HG02981 (cell line): ENCODE measurements around the gene CFAP221.

Experiments used
- ATAC-seq: cut with Tn5 transposase; IDR thresholded peaks from one replicate; pipeline ENCODE4 v1.9.1; 2021; ENCODE audit warnings: mild to moderate bottlenecking, moderate library complexity; ENCODE audit not compliant: unreplicated experiment

CFAP221 gene

GRCh38 chr2:119678021-119678656 is 133.9 kb downstream of the CFAP221 start:
- no peak for ATAC-seq

DNA sequence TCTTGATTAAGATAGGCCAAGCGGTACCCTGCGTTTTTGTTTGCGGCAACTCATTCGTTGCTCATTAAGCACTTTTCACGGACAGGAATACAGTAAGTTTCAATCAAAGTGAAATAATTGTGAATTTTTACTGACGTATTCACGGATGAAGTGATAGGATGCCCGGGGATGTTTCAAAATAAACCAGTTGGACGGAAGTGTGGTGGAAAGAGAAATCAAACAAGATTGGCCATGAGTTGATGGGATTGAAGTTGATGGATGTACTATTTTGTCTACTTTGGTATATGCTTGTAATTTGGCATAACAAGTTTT is 135.2 kb downstream of the CFAP221 start:
- no peak for ATAC-seq

- no peak for ATAC-seq
Observed at GRCh38 chr2:119679846-119680245, 135.6 kb downstream of the CFAP221 start.

GRCh38 chr2:119680457-119681202 is 136.4 kb downstream of the CFAP221 start:
- ATAC-seq = no peak

- ATAC-seq = no peak
Observed at GRCh38 chr2:119681203-119681867, 137.1 kb downstream of the CFAP221 start.

GRCh38 chr2:119681868-119682220 is 137.6 kb downstream of the CFAP221 start:
- no peak for ATAC-seq

DNA sequence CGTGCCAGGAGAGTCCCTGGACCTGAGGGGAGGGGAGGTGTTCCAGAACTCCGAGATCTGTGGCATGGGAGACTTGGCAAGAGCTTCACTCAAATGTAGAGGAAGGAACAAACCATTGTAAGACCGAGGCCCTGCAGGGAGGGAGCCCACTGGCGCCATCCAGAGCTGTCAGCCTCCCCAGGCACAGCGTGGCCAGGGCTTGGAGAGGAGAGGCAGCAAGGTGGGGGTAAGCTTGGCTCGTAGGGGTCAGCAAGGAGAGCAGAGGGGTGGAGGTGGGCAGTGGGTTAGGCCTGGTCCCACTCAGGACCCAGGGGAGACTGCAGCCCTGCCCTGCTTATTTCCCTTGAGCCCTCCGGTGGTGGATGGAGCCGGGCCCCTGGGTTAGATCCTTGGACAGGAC is 138.3 kb downstream of the CFAP221 start:
- no peak for ATAC-seq

DNA sequence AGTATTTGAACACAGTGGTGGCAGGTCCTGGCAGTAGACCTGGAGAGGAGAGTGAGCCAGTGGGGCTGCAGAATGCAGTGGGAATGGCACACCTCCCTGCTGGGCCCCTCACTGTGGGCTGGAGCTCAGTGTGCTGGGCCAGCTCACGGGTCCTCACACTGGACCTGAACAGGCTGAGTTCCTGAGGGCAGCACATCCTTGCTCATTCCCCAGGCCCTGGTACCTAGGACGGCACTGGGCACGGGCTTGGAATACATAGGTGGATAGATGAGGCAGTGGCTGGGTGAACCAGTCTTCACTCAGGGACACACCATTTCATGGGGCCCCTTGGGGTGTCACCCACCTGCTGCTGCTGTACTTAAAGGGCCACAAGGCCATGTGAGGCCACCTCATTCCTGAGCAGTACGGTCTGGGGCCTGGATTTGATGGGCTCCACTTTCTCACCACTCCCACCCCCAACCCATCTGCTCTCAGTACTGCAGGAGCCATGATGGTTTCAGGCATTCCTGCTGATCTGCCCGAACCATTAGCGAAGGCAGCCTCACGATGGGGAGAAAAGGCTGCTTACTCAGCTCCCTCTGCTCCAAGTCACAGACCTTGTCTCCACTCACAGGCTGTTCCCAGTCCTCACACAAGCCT is 138.9 kb downstream of the CFAP221 start:
- ATAC-seq = no peak

DNA sequence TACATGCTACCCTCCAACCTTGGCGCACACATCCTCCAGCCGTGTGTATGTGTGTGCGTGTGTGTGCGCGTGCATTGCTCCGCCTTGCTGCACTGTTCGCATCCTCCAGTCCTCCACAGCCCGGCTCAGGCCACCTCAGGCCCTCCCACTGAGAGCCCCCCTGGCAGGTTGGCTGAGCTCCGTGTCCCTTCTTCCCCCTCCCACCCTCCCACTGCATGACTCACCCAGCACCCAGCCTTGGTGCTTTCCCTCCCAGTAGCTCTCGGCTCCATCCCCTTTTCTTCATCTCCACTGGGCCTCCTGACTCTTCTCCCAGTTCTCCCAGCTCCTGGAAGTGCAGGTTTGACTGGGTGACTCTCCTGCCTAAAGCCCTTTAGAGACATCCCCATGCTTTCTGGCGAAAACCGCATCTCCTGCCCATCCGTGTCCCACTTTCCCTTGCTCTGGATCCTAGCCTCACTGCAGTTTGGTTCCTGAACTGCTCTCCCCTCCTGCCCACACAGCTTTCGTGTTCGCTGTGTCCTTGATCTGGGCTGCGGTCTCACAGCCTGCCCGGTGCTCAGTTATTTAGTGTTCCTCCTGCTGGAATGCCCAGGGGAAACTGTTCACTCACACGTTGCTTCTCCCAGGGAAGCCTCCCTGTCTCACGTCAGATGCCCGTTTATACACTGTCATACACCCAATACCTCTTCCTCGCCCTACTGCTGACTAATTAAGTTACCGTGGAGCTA is 139.6 kb downstream of the CFAP221 start:
- no peak for ATAC-seq

DNA sequence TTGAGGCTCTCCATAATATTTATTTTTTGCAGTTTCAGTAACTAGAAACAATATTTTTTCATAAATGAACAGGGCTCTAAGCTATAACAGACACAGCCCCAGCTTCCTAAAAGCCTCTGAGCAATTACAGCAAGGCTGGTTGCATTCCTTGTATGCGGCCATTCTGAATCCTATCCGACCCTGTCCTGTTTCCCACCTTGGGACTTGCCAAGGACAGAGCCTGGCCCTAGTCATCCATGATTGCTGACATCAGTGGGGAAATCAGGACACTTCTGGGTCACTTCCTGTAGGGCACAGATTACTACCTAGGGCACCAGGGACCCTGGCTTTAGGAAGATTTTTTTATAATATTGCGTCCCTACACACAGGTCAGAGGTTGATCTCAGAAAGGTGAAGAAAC is 140.3 kb downstream of the CFAP221 start:
- no peak for ATAC-seq

GRCh38 chr2:119688616-119689015 is 144.4 kb downstream of the CFAP221 start:
- ATAC-seq = no peak

DNA sequence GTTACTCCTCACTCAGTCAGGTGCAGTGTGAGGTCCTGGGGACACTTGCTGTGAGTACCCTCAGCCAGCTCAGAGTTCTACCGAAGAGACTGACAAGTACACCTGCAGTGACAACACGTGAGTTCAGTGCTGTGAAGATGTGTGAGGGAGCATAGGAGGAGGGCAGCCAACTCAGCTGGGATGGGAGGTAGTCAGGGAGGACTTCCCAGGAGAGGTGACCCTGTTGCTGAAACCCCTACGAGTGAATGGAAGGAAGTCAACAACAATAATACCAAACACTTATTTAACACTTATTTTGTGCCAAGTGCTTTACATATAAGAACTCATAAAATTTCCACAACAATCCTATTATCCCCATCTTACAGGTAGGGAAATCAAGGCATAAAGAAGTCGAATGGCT is 145.0 kb downstream of the CFAP221 start:
- ATAC-seq = no peak

DNA sequence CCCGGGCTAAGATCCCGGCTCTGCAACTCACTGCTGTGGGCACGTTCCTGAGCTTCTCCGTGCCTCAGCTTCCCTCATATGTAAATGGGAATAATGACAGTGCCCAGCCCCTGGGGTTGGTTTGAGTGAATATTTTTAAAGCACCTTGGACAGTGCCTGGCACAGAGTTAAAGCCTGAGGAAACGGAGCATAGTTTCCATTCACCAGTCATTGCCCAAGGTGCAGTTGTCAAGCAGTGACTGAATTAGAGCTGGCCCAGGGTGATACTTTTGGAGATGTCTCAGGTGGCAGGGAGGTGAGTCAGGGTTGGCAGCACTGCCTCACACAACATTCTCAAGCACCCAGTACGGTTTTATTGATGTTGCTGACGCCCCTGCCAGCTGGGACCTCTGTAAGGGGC is 146.9 kb downstream of the CFAP221 start:
- no peak for ATAC-seq

DNA sequence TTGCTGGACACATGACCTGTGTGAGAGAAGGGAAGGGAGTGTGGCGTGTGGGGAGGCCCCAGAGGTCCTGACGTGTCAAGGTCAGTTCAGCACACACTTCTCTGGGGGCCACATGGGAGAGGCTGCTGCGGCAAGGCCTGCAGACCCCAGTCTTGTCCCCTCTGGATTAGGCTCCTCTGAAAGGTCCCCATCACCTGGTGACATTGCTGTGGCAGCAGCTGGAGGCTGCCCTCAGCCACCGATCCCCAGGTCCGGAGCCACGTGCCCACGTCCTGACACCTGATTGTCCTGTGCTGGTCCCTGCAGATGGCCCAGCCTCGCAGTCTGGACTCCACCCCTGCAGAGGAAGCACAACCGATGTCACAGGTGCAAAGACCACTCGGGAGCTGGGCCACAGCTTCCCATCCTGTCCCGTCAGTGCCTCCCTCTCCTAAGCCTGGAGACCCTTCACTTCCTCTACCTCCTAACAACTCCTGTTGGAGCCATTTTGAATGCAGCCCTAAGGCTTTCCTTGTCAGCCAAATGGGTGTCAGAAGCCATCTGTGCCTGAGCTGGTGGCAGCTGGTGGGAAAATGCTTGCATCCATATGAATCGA is 147.5 kb downstream of the CFAP221 start:
- no peak for ATAC-seq

DNA sequence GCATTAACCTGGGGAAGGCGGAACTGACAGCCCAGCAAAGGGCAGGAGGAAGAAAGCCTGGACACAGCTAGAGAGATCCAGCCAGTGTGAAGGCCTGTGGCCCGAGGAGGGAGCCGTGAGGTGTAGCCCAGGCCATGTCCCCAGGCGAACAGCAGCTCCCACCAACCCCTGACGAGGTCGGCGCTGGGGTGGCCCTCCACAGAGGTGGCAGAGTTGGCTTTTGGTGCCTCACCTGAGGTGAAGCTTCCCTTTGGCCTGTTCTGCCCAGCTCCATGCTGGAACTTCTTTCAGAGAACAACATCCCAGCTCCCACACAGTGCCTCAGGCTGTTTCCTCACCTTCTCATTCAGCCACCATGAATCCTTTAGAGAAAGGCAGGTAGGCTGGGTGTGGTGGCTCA is 148.1 kb downstream of the CFAP221 start:
- no peak for ATAC-seq

DNA sequence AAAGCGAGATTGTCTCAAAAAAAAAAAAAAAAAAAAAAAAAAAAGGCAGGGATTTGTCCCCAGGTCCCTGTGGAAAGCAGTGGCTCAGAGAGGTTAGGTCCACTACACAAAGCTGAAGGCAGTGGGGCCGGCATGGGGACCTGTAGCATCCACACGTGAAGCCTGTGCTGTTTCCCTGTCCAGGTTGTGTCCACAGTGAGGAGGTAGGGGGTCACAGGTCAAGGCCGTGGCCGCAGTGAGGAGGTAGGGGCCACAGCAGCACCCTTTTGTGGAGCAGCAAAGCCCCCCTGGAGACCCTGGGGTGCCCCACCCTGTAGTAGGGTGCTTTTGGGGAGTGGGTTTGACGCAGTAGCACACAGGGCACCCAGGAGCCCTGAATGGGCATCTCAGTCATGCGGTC is 148.7 kb downstream of the CFAP221 start:
- ATAC-seq = no peak

DNA sequence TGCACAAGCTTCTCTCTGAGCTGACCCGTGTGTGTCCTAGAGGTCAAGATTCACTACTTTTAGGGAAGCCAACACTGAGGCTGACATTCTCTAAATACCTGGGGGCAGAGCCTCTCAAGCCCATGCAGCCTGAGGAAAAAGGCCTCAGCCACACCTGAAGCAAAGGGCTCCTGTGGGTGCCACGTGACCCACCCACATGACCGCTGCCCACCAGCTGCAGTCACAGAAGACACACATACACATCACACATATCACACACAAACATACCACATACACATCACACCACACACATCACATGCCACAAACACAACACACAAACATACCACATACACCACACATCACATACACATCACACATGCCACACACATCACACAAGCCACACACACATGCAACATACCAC is 149.3 kb downstream of the CFAP221 start:
- ATAC-seq = no peak

DNA sequence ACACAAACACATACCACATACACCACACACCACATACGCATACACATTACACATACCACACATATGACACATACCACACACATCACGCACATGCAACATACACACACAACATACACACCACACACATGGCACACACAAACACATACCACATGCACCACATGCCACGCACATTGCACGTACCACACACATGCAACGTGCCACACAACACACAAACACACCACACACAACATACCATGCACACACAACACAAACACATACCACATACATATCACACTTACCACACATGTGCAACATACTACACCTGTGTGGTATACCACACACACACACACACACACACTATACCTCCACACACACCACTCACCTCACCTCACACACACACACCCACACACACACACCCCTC is 149.7 kb downstream of the CFAP221 start:
- no peak for ATAC-seq

DNA sequence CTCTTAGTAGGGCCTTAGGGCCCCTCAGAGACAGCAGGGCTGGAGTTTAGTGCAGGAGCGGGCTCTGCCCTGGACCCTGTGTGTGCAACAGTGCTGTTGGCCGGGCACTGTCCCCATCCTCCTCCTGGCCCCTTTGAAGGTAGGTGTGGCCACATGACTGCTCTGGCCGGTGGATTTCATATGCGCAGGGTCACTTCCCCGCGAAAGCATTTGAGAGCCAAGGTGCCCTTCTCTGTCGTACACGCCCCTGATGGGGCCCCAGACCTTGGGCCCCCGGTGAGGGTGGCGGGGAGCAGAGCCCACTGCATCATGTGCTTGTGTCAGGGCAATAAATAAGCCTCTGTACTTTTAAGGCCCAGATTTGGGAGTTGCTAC is 150.2 kb downstream of the CFAP221 start:
- no peak for ATAC-seq

DNA sequence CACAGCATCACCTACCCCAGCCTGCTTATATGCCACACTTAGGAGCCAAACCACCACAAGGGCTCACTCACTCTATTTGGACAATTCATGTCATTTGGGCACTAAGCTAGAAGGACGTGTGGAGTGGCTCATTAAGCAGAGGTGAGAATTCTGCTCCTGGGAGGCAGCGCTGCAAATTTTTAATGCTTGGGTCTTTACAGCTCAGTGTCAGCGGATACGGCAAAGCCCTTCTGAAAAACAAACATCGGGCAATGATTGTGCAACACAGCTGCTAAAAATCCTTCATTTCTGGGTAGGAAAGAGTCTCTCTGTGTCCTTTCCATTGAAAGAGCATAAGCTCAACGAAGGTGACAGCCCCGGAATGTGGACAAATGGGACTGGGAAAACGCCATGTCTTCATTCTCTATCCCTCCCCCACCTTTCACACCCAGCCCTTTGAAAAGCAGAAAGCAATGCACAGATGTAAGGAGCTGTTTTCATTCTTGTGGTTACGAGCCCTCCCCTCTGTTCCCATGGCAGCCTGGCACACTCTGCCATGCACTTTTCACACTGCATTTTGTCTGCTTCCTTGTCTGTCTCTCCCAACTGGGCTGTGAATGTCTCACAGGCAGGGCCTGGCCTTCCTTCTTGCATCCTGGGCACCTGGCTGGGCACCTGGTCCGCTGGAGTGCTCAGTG is 150.7 kb downstream of the CFAP221 start:
- ATAC-seq = no peak
